Sigmoid colon (tissue), 3 donors: ENCODE measurements around the gene TECTA.

Experiments used
- CTCF ChIP-seq, 4 experiments: fragments of 450-650 bp in 3 of 4; fragments of 200-600 bp in 1 of 4; IDR thresholded peaks; one replicate each; pipeline ENCODE4 v1.5.1; 2016 to 2019; ENCODE audit warnings: antibody characterized with exemption in 4 of 4, mild to moderate bottlenecking in 3 of 4, moderate library complexity in 2 of 4
- POLR2A ChIP-seq, 2 donors: fragments of 450-650 bp; IDR thresholded peaks; one replicate each; pipeline ENCODE4 v1.6.1; 2016; ENCODE audit warnings: antibody characterized with exemption in 2 of 2, mild to moderate bottlenecking in 2 of 2, moderate library complexity in 2 of 2

- TF ChIP-seq CTCF (IDR thresholded peaks at IDR 0.05) (no peak), POLR2A (IDR thresholded peaks at IDR 0.05) (no peak)
Measured at GRCh38 chr11:121055076-121055475, 46.0 kb upstream of the TECTA start.
